Right lobe of liver (tissue), 6 donors: ENCODE results near the gene DCDC2. TPM values are rescaled to one million over a fixed set of nuclear protein-coding genes. Genes with fewer than 3 reads are reported as not detected.
A peak's percentile ranks its signal among the peaks of the same experiment; 100 is the strongest.

Experiments
- ATAC-seq, 4 donors: fragments of 200-7000 bp; cut with Tn5 transposase; one replicate each; pipeline ENCODE4 v1.9.1; 2020; ENCODE audit warnings: mild to moderate bottlenecking in 4 of 4, moderate library complexity in 4 of 4
- DNase-seq, 3 donors: peaks; one replicate each; pipeline ENCODE4 v3.0.0-alpha.2; 2020
- H3K27ac ChIP-seq, 3 donors: fragments of 200-600 bp; one replicate each; pipeline ENCODE4 v1.8.0; 2022
- H3K27me3 ChIP-seq, 2 donors: fragments of 200-600 bp; one replicate each; pipeline ENCODE4 v1.8.0; 2022
- H3K36me3 ChIP-seq, 4 donors: fragments of 200-600 bp; sonication (generic) in 1 of 4; one replicate each; pipeline versions ENCODE4 v1.5.1 to v1.8.0; 2017 to 2022; ENCODE audit warnings: control low read depth in 1 of 4
- H3K4me1 ChIP-seq, 4 donors: fragments of 200-600 bp; sonication (generic) in 1 of 4; one replicate each; pipeline versions ENCODE4 v1.5.1 to v1.8.0; 2017 to 2022; ENCODE audit warnings: control low read depth in 1 of 4
- H3K4me3 ChIP-seq, 3 donors: fragments of 200-600 bp; one replicate each; pipeline ENCODE4 v1.8.0; 2022
- H3K9me3 ChIP-seq, 4 donors: fragments of 200-600 bp; sonication (generic) in 1 of 4; one replicate each; pipeline versions ENCODE4 v1.5.1 to v1.8.0; 2017 to 2022; ENCODE audit warnings: control low read depth in 1 of 4
- CTCF ChIP-seq, 4 donors: fragments of 200-600 bp in 3 of 4; fragments of 450-650 bp in 1 of 4; IDR thresholded peaks; one replicate each; pipeline versions ENCODE4 v1.5.1 to v1.8.0; 2016 to 2022; ENCODE audit warnings: antibody characterized with exemption in 4 of 4, mild to moderate bottlenecking in 2 of 4
- POLR2A ChIP-seq: fragments of 450-650 bp; IDR thresholded peaks from one replicate; pipeline ENCODE4 v1.6.1; 2017; ENCODE audit warnings: antibody characterized with exemption, mild to moderate bottlenecking
- WGBS: methylation state at CpG from one replicate; pipeline ENCODE4 v1.1.6; 2018; ENCODE audit warnings: low coverage, low lambda C conversion rate; ENCODE audit not compliant: insufficient coverage; ENCODE audit errors: missing lambda C conversion rate; 5-methylcytosine and 5-hydroxymethylcytosine counted together
- intact Hi-C, 2 donors: fragments of 100-400 bp; cut with DNase I; formaldehyde crosslinking; loops; one replicate each; pipeline versions ENCODE4 v1.11.2 to v1.14.1; 2022
- long read RNA-seq: library from polyadenylated mRNA; unstranded; transcript quantifications from one replicate; pipeline ENCODE4 v2.0.0, GENCODE V29; 2019
- total RNA-seq, 6 experiments: library from RNA; depleted of rRNA in 2 of 6; stranded (reverse); fragments of >200 nt in 2 of 6; fragmentation: NEBNext Ultra II Directional in 3 of 6; extraction: Animal tissue kit (Norgen Biotek cat#: 25700) in 3 of 6; gene quantifications; one replicate each; pipeline versions ENCODE4 v1.1.0 to v1.2.4, GENCODE V29; 2016 to 2023
- donor health status: DM: no; HTN: yes; CAD: no.
- donor health status: DM: no; HTN: no; CAD: no.
- donor health status: DM: no; HTN: no; CAD: no.
- donor health status: DM: no; HTN: yes; CAD: no.
- donor health status: DM: no; HTN: yes; CAD: no.

Gene DCDC2
- total RNA-seq = 1 to 10 TPM in 3 of 6 experiments, under 1 TPM in 3; 0.68 to 3.8 (median 0.92) TPM
- long read RNA-seq = 0 reads

GRCh38 chr6:24357336-24358218 lies at the start of gene DCDC2:
DCDC2 (minus strand) TSS chr6:24358059; CDS start chr6:24357750, 309 bp downstream.
- Histone ChIP-seq H3K4me1 (peaks cover 0 to 22% (median 3%) of the 10 kb centered on the region in 4 donors), H3K27me3 (no peaks in the 10 kb centered on the region), H3K9me3 (no peaks in the 10 kb centered on the region), H3K36me3 (no peaks in the 10 kb centered on the region), H3K4me3 (peak within 1 kb of the TSS in 2 of 3 donors; percentile 18 to 46), H3K27ac (no peak within 1 kb of the TSS)
- intact Hi-C loops = no loop called here
- WGBS = 4% methylated on average over 16 of the region's 61 CpGs
- DNase-seq (peak; percentile 54 to 75 (median 56)), ATAC-seq (peak; percentile 73 to 76 (median 75))
- TF ChIP-seq POLR2A (no peak), CTCF (IDR thresholded peaks at IDR 0.05) (no peak)

- TF ChIP-seq POLR2A = no peak
- TF ChIP-seq CTCF (IDR thresholded peaks at IDR 0.05) = no peak
- Histone ChIP-seq H3K27me3 (no peaks in the 10 kb centered on the region), H3K27ac (no peak overlapping the region), H3K4me3 (no peak overlapping the region), H3K36me3 (peaks cover 0 to 24% (median 8%) of the 10 kb centered on the region in 4 donors), H3K4me1 (peaks cover 0 to 14% (median 5%) of the 10 kb centered on the region in 4 donors), H3K9me3 (no peaks in the 10 kb centered on the region)
- WGBS = 75% methylated on average over 5 of the region's 5 CpGs
- no peak for DNase-seq
- intact Hi-C loops = no loop called here
- ATAC-seq = no peak
These were observed 47.4 kb upstream of the DCDC2 start for GRCh38 chr6:24405262-24405661.

GRCh38 chr6:24403501-24403824 lies 45.6 kb upstream of the DCDC2 start:
- Histone ChIP-seq H3K27me3 (no peaks in the 10 kb centered on the region), H3K4me3 (peak overlapping the region; percentile 90 to 98 (median 94)), H3K36me3 (peaks cover 0 to 10% (median 1%) of the 10 kb centered on the region in 4 donors), H3K4me1 (peaks cover 0 to 14% (median 5%) of the 10 kb centered on the region in 4 donors), H3K9me3 (no peaks in the 10 kb centered on the region), H3K27ac (peak overlapping the region; percentile 49 to 77 (median 70))
- DNase-seq (no peak), ATAC-seq (no peak)
- WGBS = 0% methylated on average over 12 of the region's 12 CpGs
- intact Hi-C loops = no loop called here
- TF ChIP-seq POLR2A = no peak
- TF ChIP-seq CTCF (IDR thresholded peaks at IDR 0.05) = no peak

- intact Hi-C loops = no loop called here
- WGBS = 0% methylated on average over 8 of the region's 63 CpGs
- Histone ChIP-seq H3K27ac (peak within 1 kb of the TSS; percentile 49 to 77 (median 70)), H3K4me3 (peak within 1 kb of the TSS; percentile 90 to 98 (median 94)), H3K27me3 (no peaks in the 10 kb centered on the region), H3K9me3 (no peaks in the 10 kb centered on the region), H3K4me1 (peaks cover 0 to 14% (median 5%) of the 10 kb centered on the region in 4 donors), H3K36me3 (peaks cover 0 to 6% (median 1%) of the 10 kb centered on the region in 4 donors)
- peak; percentile 98 to 99 (median 99) for ATAC-seq
- DNase-seq = peak; percentile 88 to 93 (median 92)
- TF ChIP-seq CTCF (IDR thresholded peaks at IDR 0.05) (no peak), POLR2A (peak; percentile 76)
These were observed 45.0 kb upstream of the DCDC2 start, which contains the start of gene MRS2 for GRCh38 chr6:24402697-24403500. MRS2 (plus strand) TSS chr6:24402936; CDS start chr6:24403047, 111 bp downstream.
